ENCODE measurements around the gene EIF4ENIF1.
A peak's percentile ranks its signal among the peaks of the same experiment; 100 is the strongest.
"Not testable (repeated sequence)": the region's sequence is repeated elsewhere in the genome, so short reads cannot be mapped to it uniquely, and the experiment has no call there.

Gene EIF4ENIF1

GRCh38 chr22:31439808-31440207 is 49.8 kb downstream of the EIF4ENIF1 start:
- Histone ChIP-seq H3K27ac (ENCODE audit: low read length) (no peak overlapping the region), H3K36me3 (ENCODE audit: control insufficient read depth, low read depth, low read length) (peaks cover 79% of the 10 kb centered on the region), H3K4me1 (ENCODE audit: control insufficient read depth, low read depth, low read length) (no peaks in the 10 kb centered on the region), H3K9ac (ENCODE audit: low read length) (no peak overlapping the region), H3K27me3 (ENCODE audit: control insufficient read depth, insufficient read depth, low read length) (no peaks in the 10 kb centered on the region), H3K4me3 (ENCODE audit: low read length) (no peak overlapping the region), H3K9me3 (ENCODE audit: control insufficient read depth, low read depth, low read length) (no peaks in the 10 kb centered on the region)

GRCh38 chr22:31436132-31436531 is 53.5 kb downstream of the EIF4ENIF1 start:
- H3K4me1 ChIP-seq (ENCODE audit: control insufficient read depth, low read depth, low read length) = no peaks in the 10 kb centered on the region
- H3K27ac ChIP-seq (ENCODE audit: low read length) = no peak overlapping the region
- H3K27me3 ChIP-seq (ENCODE audit: control insufficient read depth, insufficient read depth, low read length) = no peaks in the 10 kb centered on the region
- H3K4me3 ChIP-seq (ENCODE audit: low read length) = no peak overlapping the region
- no peaks in the 10 kb centered on the region for H3K9me3 ChIP-seq (ENCODE audit: control insufficient read depth, low read depth, low read length)
- H3K9ac ChIP-seq (ENCODE audit: low read length) = no peak overlapping the region
- H3K36me3 ChIP-seq (ENCODE audit: control insufficient read depth, low read depth, low read length) = peaks cover 80% of the 10 kb centered on the region

DNA sequence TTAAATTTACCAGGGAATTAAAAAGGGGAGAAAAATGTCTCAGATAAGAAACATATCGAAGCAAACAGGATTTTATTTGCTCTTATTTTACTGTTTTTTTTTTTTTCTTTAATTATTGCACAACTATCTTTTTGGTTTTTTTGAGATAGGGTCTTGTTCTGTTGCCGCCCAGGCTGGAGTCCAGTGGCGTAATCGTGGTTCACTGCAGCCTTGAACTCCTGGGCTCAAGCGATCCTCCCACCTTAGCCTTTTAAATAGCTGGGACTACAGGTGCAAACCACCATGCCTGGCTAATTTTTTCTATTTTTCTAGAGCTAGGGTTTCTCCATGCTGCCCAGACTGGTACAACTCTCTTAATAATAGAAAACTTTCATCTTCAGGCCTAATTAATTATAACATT is 57.7 kb downstream of the EIF4ENIF1 start:
- Histone ChIP-seq H3K9me3 (ENCODE audit: control insufficient read depth, low read depth, low read length) (no peaks in the 10 kb centered on the region), H3K27ac (ENCODE audit: low read length) (no peak overlapping the region), H3K4me3 (ENCODE audit: low read length) (no peak overlapping the region), H3K9ac (ENCODE audit: low read length) (no peak overlapping the region), H3K27me3 (ENCODE audit: control insufficient read depth, insufficient read depth, low read length) (no peaks in the 10 kb centered on the region), H3K36me3 (ENCODE audit: control insufficient read depth, low read depth, low read length) (peaks cover 69% of the 10 kb centered on the region), H3K4me1 (ENCODE audit: control insufficient read depth, low read depth, low read length) (no peaks in the 10 kb centered on the region)

DNA sequence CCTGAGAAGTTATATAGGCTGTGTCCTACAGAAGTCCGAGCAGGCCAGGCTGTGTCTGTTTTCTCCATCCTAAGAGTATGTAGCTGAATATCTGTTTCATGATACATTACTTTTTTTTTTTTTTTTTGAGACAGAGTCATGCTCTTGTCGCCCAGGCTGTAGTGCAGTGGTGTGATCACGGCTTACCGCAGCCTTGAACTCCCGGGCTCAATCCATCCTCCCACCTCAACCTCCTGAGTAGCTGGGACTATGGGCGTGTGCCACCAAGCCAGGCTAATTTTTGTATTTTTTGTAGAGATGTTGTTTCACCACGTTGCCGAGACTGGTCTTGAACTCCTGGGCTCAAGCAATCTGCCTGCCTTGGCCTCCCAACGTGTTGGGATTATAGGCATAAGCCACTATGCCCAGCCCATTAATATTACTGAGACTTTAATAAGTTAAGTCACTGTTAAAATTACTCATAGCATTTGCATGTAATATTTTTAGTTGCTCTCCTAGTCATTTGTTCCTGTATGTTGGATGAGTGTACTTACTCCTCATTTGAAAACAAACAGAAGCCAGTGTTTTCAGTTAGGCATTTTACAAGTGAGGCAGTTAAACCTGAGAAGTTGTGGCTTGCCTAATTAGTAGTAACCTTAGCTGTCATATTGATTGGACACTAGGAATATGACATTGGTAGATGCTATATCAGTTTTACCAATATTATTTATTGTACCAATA is 64.2 kb downstream of the EIF4ENIF1 start:
- H3K9me3 ChIP-seq (ENCODE audit: control insufficient read depth, low read depth, low read length) = no peaks in the 10 kb centered on the region
- H3K4me3 ChIP-seq (ENCODE audit: low read length) = no peak overlapping the region
- peaks cover 76% of the 10 kb centered on the region for H3K36me3 ChIP-seq (ENCODE audit: control insufficient read depth, low read depth, low read length)
- H3K27me3 ChIP-seq (ENCODE audit: control insufficient read depth, insufficient read depth, low read length) = no peaks in the 10 kb centered on the region
- H3K9ac ChIP-seq (ENCODE audit: low read length) = no peak overlapping the region
- H3K27ac ChIP-seq (ENCODE audit: low read length) = no peak overlapping the region
- no peaks in the 10 kb centered on the region for H3K4me1 ChIP-seq (ENCODE audit: control insufficient read depth, low read depth, low read length)

GRCh38 chr22:31402350-31402749 is 87.3 kb downstream of the EIF4ENIF1 start:
- peaks cover 47% of the 10 kb centered on the region for H3K36me3 ChIP-seq (ENCODE audit: control insufficient read depth, low read depth, low read length)
- not testable (repeated sequence) for H3K27ac ChIP-seq (ENCODE audit: low read length); H3K4me1 ChIP-seq (ENCODE audit: control insufficient read depth, low read depth, low read length); H3K9ac ChIP-seq (ENCODE audit: low read length); H3K4me3 ChIP-seq (ENCODE audit: low read length); H3K27me3 ChIP-seq (ENCODE audit: control insufficient read depth, insufficient read depth, low read length); H3K9me3 ChIP-seq (ENCODE audit: control insufficient read depth, low read depth, low read length)

DNA sequence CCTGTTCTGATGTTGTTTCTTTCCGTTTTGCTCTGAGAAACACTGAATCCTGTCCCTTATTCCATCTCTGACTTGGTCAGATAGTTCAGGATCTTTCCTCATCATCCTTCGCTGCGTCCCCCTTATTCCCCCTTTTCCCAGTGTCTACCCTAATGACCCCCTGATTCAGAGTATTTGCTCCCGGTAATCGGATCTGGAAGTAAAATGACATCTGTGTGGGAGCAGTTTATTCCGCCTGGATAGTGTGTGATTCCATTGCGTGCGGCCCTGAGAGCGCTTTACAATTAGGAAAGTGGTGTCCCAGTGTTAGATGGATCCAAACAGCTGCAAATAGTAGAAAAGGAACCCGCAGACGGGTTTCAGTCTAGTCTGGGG is 89.6 kb downstream of the EIF4ENIF1 start:
- Histone ChIP-seq H3K9ac (ENCODE audit: low read length) (peak overlapping the region; percentile 96), H3K4me3 (ENCODE audit: low read length) (peak overlapping the region; percentile 98), H3K27me3 (ENCODE audit: control insufficient read depth, insufficient read depth, low read length) (no peaks in the 10 kb centered on the region), H3K36me3 (ENCODE audit: control insufficient read depth, low read depth, low read length) (peaks cover 26% of the 10 kb centered on the region), H3K4me1 (ENCODE audit: control insufficient read depth, low read depth, low read length) (peaks cover 4% of the 10 kb centered on the region), H3K27ac (ENCODE audit: low read length) (peak overlapping the region; percentile 80), H3K9me3 (ENCODE audit: control insufficient read depth, low read depth, low read length) (no peaks in the 10 kb centered on the region)

GRCh38 chr22:31399211-31400022 is 90.2 kb downstream of the EIF4ENIF1 start, which contains the start of gene DRG1:
Gene DRG1, plus strand, starts transcription at chr22:31399604. Its CDS starts 80 bp downstream, at chr22:31399684.
- Histone ChIP-seq H3K27me3 (ENCODE audit: control insufficient read depth, insufficient read depth, low read length) (no peaks in the 10 kb centered on the region), H3K36me3 (ENCODE audit: control insufficient read depth, low read depth, low read length) (peaks cover 20% of the 10 kb centered on the region), H3K4me3 (ENCODE audit: low read length) (peak within 1 kb of the TSS; percentile 98), H3K9ac (ENCODE audit: low read length) (peak within 1 kb of the TSS; percentile 96), H3K27ac (ENCODE audit: low read length) (peak within 1 kb of the TSS; percentile 91), H3K4me1 (ENCODE audit: control insufficient read depth, low read depth, low read length) (peaks cover 4% of the 10 kb centered on the region), H3K9me3 (ENCODE audit: control insufficient read depth, low read depth, low read length) (no peaks in the 10 kb centered on the region)

GRCh38 chr22:31398231-31398630 is 91.4 kb downstream of the EIF4ENIF1 start:
- Histone ChIP-seq H3K27me3 (ENCODE audit: control insufficient read depth, insufficient read depth, low read length) (no peaks in the 10 kb centered on the region), H3K9me3 (ENCODE audit: control insufficient read depth, low read depth, low read length) (no peaks in the 10 kb centered on the region), H3K27ac (ENCODE audit: low read length) (no peak overlapping the region), H3K9ac (ENCODE audit: low read length) (no peak overlapping the region), H3K4me3 (ENCODE audit: low read length) (no peak overlapping the region), H3K4me1 (ENCODE audit: control insufficient read depth, low read depth, low read length) (peaks cover 4% of the 10 kb centered on the region), H3K36me3 (ENCODE audit: control insufficient read depth, low read depth, low read length) (peaks cover 8% of the 10 kb centered on the region)

GRCh38 chr22:31394326-31394725 is 95.3 kb downstream of the EIF4ENIF1 start:
- Histone ChIP-seq H3K27ac (ENCODE audit: low read length) (no peak overlapping the region), H3K27me3 (ENCODE audit: control insufficient read depth, insufficient read depth, low read length) (no peaks in the 10 kb centered on the region), H3K4me1 (ENCODE audit: control insufficient read depth, low read depth, low read length) (peaks cover 4% of the 10 kb centered on the region), H3K4me3 (ENCODE audit: low read length) (no peak overlapping the region), H3K9ac (ENCODE audit: low read length) (no peak overlapping the region), H3K36me3 (ENCODE audit: control insufficient read depth, low read depth, low read length) (no peaks in the 10 kb centered on the region), H3K9me3 (ENCODE audit: control insufficient read depth, low read depth, low read length) (no peaks in the 10 kb centered on the region)

DNA sequence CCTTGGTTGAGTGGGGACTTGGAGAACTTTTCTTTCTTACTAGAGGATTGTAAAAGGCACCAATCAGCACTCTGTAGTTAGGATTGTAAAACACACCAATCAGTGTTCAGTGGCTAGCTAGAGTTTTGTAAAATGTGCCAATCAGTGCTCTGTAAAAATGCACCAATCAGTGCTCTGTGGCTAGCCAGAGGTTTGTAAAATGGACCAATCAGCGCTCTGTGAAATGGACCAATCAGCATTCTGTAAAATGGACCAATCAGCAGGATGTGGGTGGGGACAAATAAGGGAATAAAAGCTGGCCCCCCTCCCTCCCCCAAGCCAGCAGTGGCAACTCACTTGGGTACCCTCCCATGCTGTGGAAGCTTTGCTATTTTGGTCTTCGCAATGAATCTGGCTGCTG is 95.7 kb downstream of the EIF4ENIF1 start:
- H3K27ac ChIP-seq (ENCODE audit: low read length) = no peak overlapping the region
- no peak overlapping the region for H3K4me3 ChIP-seq (ENCODE audit: low read length)
- no peaks in the 10 kb centered on the region for H3K9me3 ChIP-seq (ENCODE audit: control insufficient read depth, low read depth, low read length)
- H3K9ac ChIP-seq (ENCODE audit: low read length) = no peak overlapping the region
- H3K4me1 ChIP-seq (ENCODE audit: control insufficient read depth, low read depth, low read length) = peaks cover 3% of the 10 kb centered on the region
- H3K27me3 ChIP-seq (ENCODE audit: control insufficient read depth, insufficient read depth, low read length) = no peaks in the 10 kb centered on the region
- H3K36me3 ChIP-seq (ENCODE audit: control insufficient read depth, low read depth, low read length) = no peaks in the 10 kb centered on the region
